ENCODE measurements around the gene KATNAL1.

KATNAL1 gene
- total RNA-seq: 8.9 to 15.8 (median 13.3) reads per million in 3 experiments

- DNase-seq: peak; percentile 63
Measured at GRCh38 chr13:30307194-30307970, at the start of gene KATNAL1. TSS of gene KATNAL1 (minus strand) at chr13:30307551. CDS start at chr13:30283777, 23,774 bp downstream.

- DNase-seq: no peak
Measured at GRCh38 chr13:30355839-30356238, 48.5 kb upstream of the KATNAL1 start.

- no peak for DNase-seq
Measured at GRCh38 chr13:30355384-30355699, 48.0 kb upstream of the KATNAL1 start.

- DNase-seq: no peak
Measured at GRCh38 chr13:30354493-30355383, 47.4 kb upstream of the KATNAL1 start.

- DNase-seq: no peak
Measured at GRCh38 chr13:30353471-30354215, 46.3 kb upstream of the KATNAL1 start.

GRCh38 chr13:30353060-30353459 lies 45.7 kb upstream of the KATNAL1 start:
- DNase-seq: no peak

GRCh38 chr13:30352121-30352520 lies 44.8 kb upstream of the KATNAL1 start:
- no peak for DNase-seq

GRCh38 chr13:30346789-30347167 lies 39.4 kb upstream of the KATNAL1 start:
- DNase-seq: no peak

DNA sequence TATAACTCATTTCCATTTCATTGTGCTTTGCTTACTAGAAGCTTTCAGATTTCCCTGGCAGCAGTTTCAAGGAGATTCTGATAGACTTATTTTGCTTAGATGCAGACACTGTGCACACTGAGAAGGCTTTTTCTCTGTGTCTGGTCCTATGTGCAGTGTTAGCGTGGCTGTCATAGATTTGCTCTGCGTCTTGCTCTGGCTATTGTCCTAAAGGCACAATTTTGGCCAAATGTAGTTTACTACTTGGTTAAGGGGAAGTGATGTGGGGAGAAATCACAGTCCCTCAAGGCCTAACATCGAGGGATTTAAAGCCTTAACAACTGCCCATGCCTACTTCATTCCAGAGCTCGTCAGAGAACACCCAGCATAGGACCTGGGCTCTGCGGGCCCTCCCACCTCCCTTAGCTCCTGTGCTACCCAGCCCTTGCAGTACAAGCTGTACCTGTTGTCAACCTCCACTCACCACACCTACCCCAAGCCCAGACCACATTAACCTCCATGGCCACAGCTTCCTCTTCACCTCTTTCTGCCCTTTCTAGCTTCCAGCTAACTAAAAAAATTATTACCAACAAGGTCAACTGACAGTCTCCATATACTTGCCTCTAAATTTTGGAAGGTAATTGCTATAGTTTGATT lies 38.9 kb upstream of the KATNAL1 start:
- DNase-seq: peak; percentile 73

GRCh38 chr13:30345426-30346100 lies 38.2 kb upstream of the KATNAL1 start:
- DNase-seq: no peak

GRCh38 chr13:30341815-30342570 lies 34.6 kb upstream of the KATNAL1 start:
- no peak for DNase-seq

DNA sequence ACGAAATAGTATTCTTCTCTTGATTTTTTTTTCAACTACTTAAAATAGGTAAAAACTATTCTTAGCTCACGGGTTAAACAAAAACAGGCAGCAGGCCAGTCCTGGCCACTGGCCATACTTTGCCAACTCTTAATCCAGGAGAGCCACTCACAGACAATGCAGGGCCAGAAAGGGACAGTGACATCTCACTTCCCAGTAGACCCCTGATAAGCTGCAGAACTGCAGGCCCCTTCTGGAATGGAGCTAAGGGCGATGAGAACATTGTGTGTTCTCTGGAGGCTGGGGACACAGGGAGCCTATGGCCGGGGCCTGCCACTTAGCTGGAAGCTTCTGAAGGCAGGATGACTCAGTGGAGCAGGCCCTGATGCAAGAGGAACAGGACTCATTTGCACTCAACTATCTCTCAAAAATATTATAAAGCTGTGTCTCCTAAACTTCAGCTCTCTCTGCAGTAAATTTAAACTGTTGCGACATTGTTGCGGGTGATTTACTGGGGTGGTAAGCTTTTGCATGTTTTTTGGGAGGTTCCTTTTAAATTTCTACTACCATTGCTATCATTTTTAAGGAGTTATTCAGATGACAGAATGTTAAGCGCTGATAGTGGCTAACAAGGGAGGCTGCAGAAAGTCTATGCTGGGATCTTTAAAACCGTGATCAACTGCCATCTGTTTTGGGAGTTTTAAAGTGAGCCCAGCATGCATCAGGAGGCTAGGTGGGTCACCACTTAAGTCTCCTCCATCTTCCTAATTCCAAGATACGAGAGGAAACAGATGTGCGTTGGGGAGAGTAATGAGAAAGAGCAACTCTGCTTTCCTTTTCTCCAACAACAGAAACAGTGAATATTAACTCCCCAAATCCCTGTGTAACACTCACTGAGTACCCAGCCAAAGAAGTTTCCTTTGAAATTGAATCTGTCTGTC lies 33.2 kb upstream of the KATNAL1 start:
- no peak for DNase-seq

- no peak for DNase-seq
Measured at GRCh38 chr13:30339738-30340330, 32.5 kb upstream of the KATNAL1 start.

DNA sequence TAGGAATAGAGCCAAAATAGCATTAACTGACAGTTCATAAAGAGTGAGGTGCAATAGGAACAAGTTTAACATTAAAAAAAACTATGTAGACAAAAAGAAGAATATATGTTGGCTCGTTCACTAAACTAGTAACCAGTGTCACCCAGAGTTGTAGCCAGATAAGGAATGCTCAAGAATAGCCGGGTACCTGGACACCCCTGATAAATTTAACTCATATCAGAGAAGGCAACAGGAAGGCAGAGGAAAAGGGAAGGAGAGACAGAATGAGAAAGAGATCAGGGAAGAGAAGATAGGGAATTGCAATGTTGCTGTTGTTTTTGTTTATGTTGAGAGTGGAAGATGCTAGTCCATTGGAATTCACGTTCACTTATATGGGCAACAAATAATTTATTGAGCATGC lies 31.6 kb upstream of the KATNAL1 start:
- no peak for DNase-seq

DNA sequence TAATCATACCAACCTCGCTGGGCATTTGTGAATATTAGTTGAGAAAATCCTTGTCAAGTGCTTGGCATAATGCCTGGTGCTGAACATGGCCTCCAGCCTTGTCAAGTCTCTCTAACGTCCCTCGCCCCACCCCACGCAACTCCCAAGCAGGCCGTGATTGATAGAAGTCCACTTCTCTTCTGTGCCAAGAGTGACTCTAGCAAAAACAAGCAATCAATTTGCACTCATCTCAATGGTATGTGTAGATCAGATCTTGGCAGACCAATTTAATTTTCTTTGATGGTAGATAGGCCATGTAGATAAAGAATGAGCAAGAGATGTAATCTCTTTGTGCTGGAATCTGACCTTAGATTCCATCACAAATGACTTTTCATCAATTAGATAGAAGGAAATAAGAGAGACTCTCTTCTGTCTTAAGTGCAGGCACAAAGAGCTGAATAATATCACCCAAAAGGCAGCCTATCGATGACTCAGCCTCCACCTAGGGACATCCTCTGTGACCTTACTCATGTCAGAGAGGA lies 31.0 kb upstream of the KATNAL1 start:
- DNase-seq: no peak

GRCh38 chr13:30337061-30337610 lies 29.8 kb upstream of the KATNAL1 start:
- no peak for DNase-seq

- peak; percentile 28 for DNase-seq
Measured at GRCh38 chr13:30334663-30335386, 27.5 kb upstream of the KATNAL1 start.

DNA sequence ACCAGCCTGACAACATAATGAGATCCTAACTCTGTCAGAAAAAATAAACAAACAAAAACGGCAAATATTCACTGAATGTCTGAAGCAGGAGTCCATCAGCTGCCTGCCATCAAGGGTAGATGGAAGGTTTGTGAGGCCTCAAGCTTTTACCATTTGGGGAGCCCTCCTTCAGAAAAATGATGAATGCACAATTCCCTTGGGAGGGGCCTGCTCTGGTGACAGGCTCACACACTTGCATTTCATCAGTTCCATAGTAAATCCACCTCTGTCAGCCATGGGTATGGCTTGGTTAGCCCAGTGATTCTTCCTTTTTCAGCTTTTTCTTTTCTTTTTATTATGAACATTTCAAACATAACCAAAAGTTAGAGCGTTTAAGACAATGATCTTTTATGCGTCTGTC lies 26.3 kb upstream of the KATNAL1 start:
- DNase-seq: no peak

Data from central memory CD4-positive, alpha-beta T cell (primary cell).